GM06990 (cell line): ENCODE results near the gene SEC16B.

Experiments
- DNase-seq: peaks from one replicate; pipeline ENCODE4 v3.0.0-alpha.2; 2011; ENCODE audit not compliant: insufficient read length; ENCODE audit errors: extremely low read depth
- H3K27me3 ChIP-seq: replicated peaks from 2 replicates; pipeline ENCODE4 v1.6.0; 2011; ENCODE audit warnings: low read length; ENCODE audit not compliant: control insufficient read depth, insufficient read depth
- H3K36me3 ChIP-seq: 2 replicates; pipeline ENCODE4 v1.5.1; 2011; ENCODE audit warnings: low read length; ENCODE audit not compliant: control insufficient read depth, insufficient read depth
- H3K4me3 ChIP-seq: replicated peaks from 2 replicates; pipeline ENCODE4 v1.5.1; 2011; ENCODE audit warnings: low read depth, mild to moderate bottlenecking, control low read depth, low read length
- CTCF ChIP-seq: IDR thresholded peaks from 2 replicates; pipeline ENCODE4 v1.5.1; 2011; ENCODE audit warnings: low read length, control low read depth, mild to moderate bottlenecking, inconsistent platforms; ENCODE audit not compliant: insufficient read depth, poor library complexity, severe bottlenecking

The SEC16B gene

GRCh38 chr1:177983482-177984135 is 13.8 kb upstream of the SEC16B start:
- TF ChIP-seq CTCF = no peak
- no peak for DNase-seq
- Histone ChIP-seq H3K27me3 (no peaks in the 10 kb centered on the region), H3K4me3 (no peak overlapping the region), H3K36me3 (no peaks in the 10 kb centered on the region)

GRCh38 chr1:177983077-177983476 is 13.2 kb upstream of the SEC16B start:
- no peak for TF ChIP-seq CTCF
- H3K27me3 ChIP-seq = no peaks in the 10 kb centered on the region
- no peak for DNase-seq
- no peak overlapping the region for H3K4me3 ChIP-seq
- H3K36me3 ChIP-seq = no peaks in the 10 kb centered on the region

GRCh38 chr1:177981200-177981599 is 11.3 kb upstream of the SEC16B start:
- no peak for TF ChIP-seq CTCF
- Histone ChIP-seq H3K4me3 (no peak overlapping the region), H3K36me3 (no peaks in the 10 kb centered on the region), H3K27me3 (no peaks in the 10 kb centered on the region)
- DNase-seq = no peak

- H3K4me3 ChIP-seq = no peak overlapping the region
- no peak for TF ChIP-seq CTCF
- no peak for DNase-seq
- no peaks in the 10 kb centered on the region for H3K36me3 ChIP-seq
- no peaks in the 10 kb centered on the region for H3K27me3 ChIP-seq
These were observed 9.4 kb upstream of the SEC16B start for GRCh38 chr1:177979272-177979671.

- Histone ChIP-seq H3K4me3 (no peak overlapping the region), H3K27me3 (no peaks in the 10 kb centered on the region), H3K36me3 (no peaks in the 10 kb centered on the region)
- DNase-seq = no peak
- TF ChIP-seq CTCF = no peak
These were observed 8.7 kb upstream of the SEC16B start for GRCh38 chr1:177978530-177978929.

- TF ChIP-seq CTCF = no peak
- Histone ChIP-seq H3K36me3 (no peaks in the 10 kb centered on the region), H3K4me3 (no peak overlapping the region), H3K27me3 (no peaks in the 10 kb centered on the region)
- no peak for DNase-seq
These were observed 7.3 kb upstream of the SEC16B start for GRCh38 chr1:177977141-177977540.
